ENCODE results near the gene ACOT7. TPM values are rescaled to one million over a fixed set of nuclear protein-coding genes. Genes with fewer than 3 reads are reported as not detected.

The ACOT7 gene
- total and polyA plus RNA-seq, 5 experiments from 2014 or later = 4.3 to 9.4 (median 5.6) TPM

- peak overlapping the region in 3 of 10 donors; percentile 20 to 74 (median 64) for H3K4me3 Mint-ChIP-seq
- peaks cover 9 to 21% (median 18%) of the 10 kb centered on the region in 4 donors for H3K4me1 Mint-ChIP-seq
- ATAC-seq (no peak), DNase-seq (peak in 9 of 10 donors; percentile 15 to 75 (median 34))
- peaks cover 18 to 68% (median 29%) of the 10 kb centered on the region in 5 donors for H3K27me3 Mint-ChIP-seq
- H3K36me3 Mint-ChIP-seq = peaks cover 0 to 4% (median 2%) of the 10 kb centered on the region in 3 donors
- H3K9me3 Mint-ChIP-seq = peaks cover 0 to 3% (median 0%) of the 10 kb centered on the region in 9 donors
- POLR2A ChIA-PET = interaction anchor here (0.8 to 1.0 kb wide), 2 partner anchors 14 to 148 kb away, joined by 3 to 4 read pairs; partner anchors contain the start of genes ACOT7 and GPR153
- H3K27ac Mint-ChIP-seq = peak overlapping the region in 1 of 10 donors; percentile 92
These were observed 147.6 kb downstream of the ACOT7 start for GRCh38 chr1:6245869-6246496.

- Mint-ChIP-seq H3K4me1 (peaks cover 9 to 21% (median 18%) of the 10 kb centered on the region in 4 donors), H3K36me3 (peaks cover 0 to 4% (median 2%) of the 10 kb centered on the region in 3 donors), H3K27ac (no peak overlapping the region), H3K9me3 (peaks cover 0 to 3% (median 0%) of the 10 kb centered on the region in 9 donors), H3K4me3 (peak overlapping the region in 2 of 10 donors; percentile 7 to 64), H3K27me3 (peaks cover 20 to 66% (median 29%) of the 10 kb centered on the region in 5 donors)
- POLR2A ChIA-PET = interaction anchor here (1.0 kb wide), 1 partner anchor 149 kb away, joined by 3 read pairs; the partner anchor contains the start of gene ACOT7
- peak; percentile 75 to 84 for ATAC-seq
- peak; percentile 60 to 90 (median 76) for DNase-seq
These were observed 148.3 kb downstream of the ACOT7 start for GRCh38 chr1:6245086-6245868.

- ATAC-seq (no peak), DNase-seq (no peak)
- H3K36me3 Mint-ChIP-seq = peaks cover 0 to 4% (median 2%) of the 10 kb centered on the region in 3 donors
- peaks cover 0 to 3% (median 0%) of the 10 kb centered on the region in 9 donors for H3K9me3 Mint-ChIP-seq
- peaks cover 9 to 21% (median 18%) of the 10 kb centered on the region in 4 donors for H3K4me1 Mint-ChIP-seq
- H3K27ac Mint-ChIP-seq = peak overlapping the region in 1 of 10 donors; percentile 29
- H3K4me3 Mint-ChIP-seq = peak overlapping the region in 1 of 10 donors; percentile 48
- peaks cover 22 to 69% (median 32%) of the 10 kb centered on the region in 5 donors for H3K27me3 Mint-ChIP-seq
- POLR2A ChIA-PET = no interaction called here
These were observed 149.0 kb downstream of the ACOT7 start for GRCh38 chr1:6244401-6245049.

GRCh38 chr1:6243993-6244392 is 149.6 kb downstream of the ACOT7 start, which contains the start of gene HES3:
TSS of gene HES3 (plus strand) at chr1:6244179. CDS start at chr1:6244366, 187 bp downstream.
- DNase-seq (no peak), ATAC-seq (no peak)
- peak within 1 kb of the TSS in 1 of 10 donors; percentile 48 for H3K4me3 Mint-ChIP-seq
- H3K27me3 Mint-ChIP-seq = peaks cover 24 to 74% (median 37%) of the 10 kb centered on the region in 5 donors
- peaks cover 0 to 3% (median 0%) of the 10 kb centered on the region in 9 donors for H3K9me3 Mint-ChIP-seq
- POLR2A ChIA-PET = no interaction called here
- H3K27ac Mint-ChIP-seq = peak within 1 kb of the TSS in 1 of 10 donors; percentile 29
- H3K4me1 Mint-ChIP-seq = peaks cover 9 to 21% (median 18%) of the 10 kb centered on the region in 4 donors
- peaks cover 0 to 4% (median 2%) of the 10 kb centered on the region in 3 donors for H3K36me3 Mint-ChIP-seq

- no peak overlapping the region for H3K4me3 Mint-ChIP-seq
- H3K4me1 Mint-ChIP-seq = peaks cover 9 to 18% (median 16%) of the 10 kb centered on the region in 4 donors
- peaks cover 26 to 74% (median 37%) of the 10 kb centered on the region in 5 donors for H3K27me3 Mint-ChIP-seq
- ATAC-seq = no peak
- peaks cover 0 to 3% (median 0%) of the 10 kb centered on the region in 9 donors for H3K9me3 Mint-ChIP-seq
- H3K36me3 Mint-ChIP-seq = peaks cover 0 to 4% (median 2%) of the 10 kb centered on the region in 3 donors
- H3K27ac Mint-ChIP-seq = no peak overlapping the region
- DNase-seq = no peak
- POLR2A ChIA-PET = no interaction called here
These were observed 150.3 kb downstream of the ACOT7 start for GRCh38 chr1:6243053-6243834.

GRCh38 chr1:6241887-6242740 is 151.5 kb downstream of the ACOT7 start:
- POLR2A ChIA-PET = interaction anchor here (0.5 kb wide), 1 partner anchor 11 kb away, joined by 3 read pairs; no protein-coding TSS in a partner anchor
- Mint-ChIP-seq H3K4me3 (peak overlapping the region in 1 of 10 donors; percentile 22), H3K4me1 (peaks cover 9 to 18% (median 16%) of the 10 kb centered on the region in 4 donors), H3K36me3 (peaks cover 0 to 4% (median 2%) of the 10 kb centered on the region in 3 donors), H3K27me3 (peaks cover 22 to 63% (median 34%) of the 10 kb centered on the region in 5 donors), H3K9me3 (peaks cover 0 to 3% (median 0%) of the 10 kb centered on the region in 9 donors), H3K27ac (no peak overlapping the region)
- DNase-seq (no peak), ATAC-seq (no peak)

- Mint-ChIP-seq H3K4me3 (peak overlapping the region in 8 of 10 donors; percentile 20 to 68 (median 42)), H3K27me3 (peaks cover 15 to 56% (median 26%) of the 10 kb centered on the region in 5 donors), H3K36me3 (peaks cover 0 to 2% (median 0%) of the 10 kb centered on the region in 3 donors), H3K9me3 (peaks cover 0 to 3% (median 0%) of the 10 kb centered on the region in 9 donors), H3K27ac (no peak overlapping the region), H3K4me1 (peaks cover 6 to 13% (median 10%) of the 10 kb centered on the region in 4 donors)
- DNase-seq = no peak
- ATAC-seq = no peak
- POLR2A ChIA-PET = no interaction called here
These were observed 152.3 kb downstream of the ACOT7 start for GRCh38 chr1:6241107-6241886.

GRCh38 chr1:6239950-6240768 is 153.4 kb downstream of the ACOT7 start:
- POLR2A ChIA-PET = interaction anchor here (0.6 to 0.7 kb wide), 2 partner anchors 160 to 208 kb away, joined by 3 read pairs; no protein-coding TSS in a partner anchor
- Mint-ChIP-seq H3K9me3 (peaks cover 0 to 3% (median 0%) of the 10 kb centered on the region in 9 donors), H3K27ac (no peak overlapping the region), H3K4me3 (no peak overlapping the region), H3K36me3 (peaks cover 0 to 2% (median 0%) of the 10 kb centered on the region in 3 donors), H3K27me3 (peaks cover 15 to 53% (median 26%) of the 10 kb centered on the region in 5 donors), H3K4me1 (peaks cover 6 to 13% (median 11%) of the 10 kb centered on the region in 4 donors)
- DNase-seq = no peak
- ATAC-seq = no peak

GRCh38 chr1:6239213-6239752 is 154.3 kb downstream of the ACOT7 start:
- POLR2A ChIA-PET = interaction anchor here (0.7 kb wide), 1 partner anchor 209 kb away, joined by 3 read pairs; no protein-coding TSS in a partner anchor
- Mint-ChIP-seq H3K9me3 (peaks cover 0 to 3% (median 0%) of the 10 kb centered on the region in 9 donors), H3K4me3 (peak overlapping the region in 1 of 10 donors; percentile 26), H3K4me1 (peaks cover 8 to 20% (median 17%) of the 10 kb centered on the region in 4 donors), H3K27me3 (peaks cover 15 to 47% (median 23%) of the 10 kb centered on the region in 5 donors), H3K27ac (no peak overlapping the region), H3K36me3 (peaks cover 0 to 2% (median 0%) of the 10 kb centered on the region in 3 donors)
- ATAC-seq (no peak), DNase-seq (no peak)

All from naive thymus-derived CD8-positive, alpha-beta T cell (primary cell).